GM19023 (cell line): Measurements from ENCODE around the gene DAPK2.
"Not testable (repeated sequence)": the region's sequence is repeated elsewhere in the genome, so short reads cannot be mapped to it uniquely, and the experiment has no call there.

Experiments
- ATAC-seq: cut with Tn5 transposase; IDR thresholded peaks from one replicate; pipeline ENCODE4 v1.9.1; 2021; ENCODE audit warnings: mild to moderate bottlenecking, moderate library complexity; ENCODE audit not compliant: unreplicated experiment

Gene DAPK2

GRCh38 chr15:63899606-63900005 lies 146.7 kb downstream of the DAPK2 start:
- not testable (repeated sequence) for ATAC-seq

GRCh38 chr15:63899193-63899592 lies 147.1 kb downstream of the DAPK2 start:
- ATAC-seq, result no peak

GRCh38 chr15:63896336-63897115 lies 149.8 kb downstream of the DAPK2 start:
- ATAC-seq, result peak; percentile 79

GRCh38 chr15:63895787-63896218 lies 150.5 kb downstream of the DAPK2 start:
- ATAC-seq, result no peak

- no peak for ATAC-seq
These were observed 151.1 kb downstream of the DAPK2 start for GRCh38 chr15:63895194-63895593.

- no peak for ATAC-seq
These were observed 151.7 kb downstream of the DAPK2 start for GRCh38 chr15:63894662-63894949.

- ATAC-seq, result no peak
These were observed 152.2 kb downstream of the DAPK2 start for GRCh38 chr15:63893866-63894661.

- ATAC-seq, result no peak
These were observed 153.4 kb downstream of the DAPK2 start for GRCh38 chr15:63892794-63893441.

- no peak for ATAC-seq
These were observed 154.5 kb downstream of the DAPK2 start for GRCh38 chr15:63891768-63892133.

GRCh38 chr15:63891079-63891767 lies 155.1 kb downstream of the DAPK2 start:
- no peak for ATAC-seq

GRCh38 chr15:63890617-63891016 lies 155.7 kb downstream of the DAPK2 start:
- no peak for ATAC-seq

- no peak for ATAC-seq
These were observed 156.5 kb downstream of the DAPK2 start for GRCh38 chr15:63889831-63890230.

- ATAC-seq, result no peak
These were observed 157.5 kb downstream of the DAPK2 start for GRCh38 chr15:63888823-63889222.

- no peak for ATAC-seq
These were observed 158.1 kb downstream of the DAPK2 start for GRCh38 chr15:63888146-63888545.

- no peak for ATAC-seq
These were observed 158.7 kb downstream of the DAPK2 start for GRCh38 chr15:63887630-63888029.

- no peak for ATAC-seq
These were observed 161.3 kb downstream of the DAPK2 start for GRCh38 chr15:63884953-63885352.

- ATAC-seq, result no peak
These were observed 164.9 kb downstream of the DAPK2 start for GRCh38 chr15:63881431-63881830.

- ATAC-seq, result no peak
These were observed 165.5 kb downstream of the DAPK2 start for GRCh38 chr15:63880744-63881143.

GRCh38 chr15:63879995-63880394 lies 166.3 kb downstream of the DAPK2 start:
- no peak for ATAC-seq

GRCh38 chr15:63879211-63879610 lies 167.1 kb downstream of the DAPK2 start:
- ATAC-seq, result no peak

- no peak for ATAC-seq
These were observed 168.5 kb downstream of the DAPK2 start for GRCh38 chr15:63877713-63878271.
